Measurements from ENCODE around the gene NIPAL3. TPM values are rescaled to one million over a fixed set of nuclear protein-coding genes. Genes with fewer than 3 reads are reported as not detected.
"Not testable (repeated sequence)": the region's sequence is repeated elsewhere in the genome, so short reads cannot be mapped to it uniquely, and the experiment has no call there.

NIPAL3 gene
- total RNA-seq, 1 experiment from 2014 or later = not detected

GRCh38 chr1:24451746-24452145 is 36.1 kb downstream of the NIPAL3 start:
- no peaks in the 10 kb centered on the region for H3K9me3 ChIP-seq (replicated peaks)
- no peaks in the 10 kb centered on the region for H3K4me1 ChIP-seq
- no peaks in the 10 kb centered on the region for H3K36me3 ChIP-seq
- peaks cover 12% of the 10 kb centered on the region; the same call in 1 of the 2 replicates for H3K27me3 ChIP-seq
- no peak overlapping the region for H3K27ac ChIP-seq
- no peak for DNase-seq
- H3K4me3 ChIP-seq = no peak overlapping the region

DNA sequence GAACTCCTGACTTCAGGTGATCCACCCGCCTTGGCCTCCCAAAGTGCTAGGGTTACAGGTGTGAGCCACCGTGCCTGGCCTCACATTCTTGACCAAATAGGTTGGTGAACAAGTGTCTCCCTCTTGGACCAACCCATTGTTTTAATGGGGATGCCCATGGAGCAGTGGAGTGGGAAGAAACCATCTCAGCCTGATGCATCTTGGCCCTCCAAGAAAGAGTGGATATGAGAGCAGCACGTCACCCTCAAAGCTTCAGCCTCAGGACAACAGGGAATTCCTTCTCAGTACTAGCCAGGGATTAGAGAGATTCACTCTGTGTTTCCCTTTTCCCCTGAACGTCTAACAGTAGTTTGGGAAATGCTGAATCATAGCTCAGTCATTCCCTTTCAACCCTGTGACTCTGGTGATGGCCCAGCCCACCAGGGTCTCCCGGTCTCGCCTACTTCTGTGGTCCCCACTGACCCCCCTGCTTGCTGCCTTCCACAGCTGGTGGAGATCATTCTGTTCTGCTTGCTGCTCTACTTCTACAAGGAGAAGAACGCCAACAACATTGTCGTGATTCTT is 37.4 kb downstream of the NIPAL3 start:
- peaks cover 12% of the 10 kb centered on the region; the same call in 1 of the 2 replicates for H3K27me3 ChIP-seq
- DNase-seq = no peak
- H3K4me1 ChIP-seq = no peaks in the 10 kb centered on the region
- no peak overlapping the region for H3K27ac ChIP-seq
- no peaks in the 10 kb centered on the region for H3K36me3 ChIP-seq
- H3K9me3 ChIP-seq (replicated peaks) = no peaks in the 10 kb centered on the region
- H3K4me3 ChIP-seq = no peak overlapping the region

GRCh38 chr1:24454673-24455072 is 39.1 kb downstream of the NIPAL3 start:
- DNase-seq = no peak
- H3K4me3 ChIP-seq = no peak overlapping the region
- no peaks in the 10 kb centered on the region for H3K9me3 ChIP-seq (replicated peaks)
- no peaks in the 10 kb centered on the region for H3K36me3 ChIP-seq
- H3K27ac ChIP-seq = no peak overlapping the region
- H3K4me1 ChIP-seq = no peaks in the 10 kb centered on the region
- H3K27me3 ChIP-seq = peaks cover 12% of the 10 kb centered on the region; the same call in 1 of the 2 replicates

DNA sequence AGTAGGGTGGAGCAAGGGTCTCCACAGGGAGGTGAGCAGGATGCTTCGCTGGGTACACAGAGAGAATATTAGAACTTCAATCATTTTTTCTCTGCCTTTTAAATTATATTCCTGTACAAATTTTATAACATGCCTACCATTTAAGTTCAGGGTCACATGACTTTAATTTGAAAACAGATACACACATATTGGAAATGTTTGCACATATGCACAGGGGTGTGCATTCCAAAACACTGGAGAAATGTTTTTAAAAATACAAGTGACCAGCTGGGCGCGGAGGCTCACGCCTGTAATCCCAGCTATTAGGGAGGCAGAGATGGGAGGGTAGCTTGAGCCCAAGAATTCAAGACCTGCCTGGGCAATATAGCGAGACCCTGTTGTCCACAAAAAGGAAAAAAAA is 39.7 kb downstream of the NIPAL3 start:
- H3K27me3 ChIP-seq = peaks cover 12% of the 10 kb centered on the region; the same call in 1 of the 2 replicates
- H3K27ac ChIP-seq = no peak overlapping the region

GRCh38 chr1:24457866-24458265 is 42.3 kb downstream of the NIPAL3 start:
- DNase-seq = no peak
- no peaks in the 10 kb centered on the region for H3K4me1 ChIP-seq
- H3K9me3 ChIP-seq (replicated peaks) = no peaks in the 10 kb centered on the region
- peaks cover 4% of the 10 kb centered on the region; the same call in 1 of the 2 replicates for H3K27me3 ChIP-seq
- no peak overlapping the region for H3K27ac ChIP-seq
- H3K36me3 ChIP-seq = no peaks in the 10 kb centered on the region
- no peak overlapping the region for H3K4me3 ChIP-seq

More for the DNA sequence above, 39.7 kb downstream of the NIPAL3 start:
- DNase-seq = no peak
- Histone ChIP-seq H3K4me3 (no peak overlapping the region), H3K4me1 (no peaks in the 10 kb centered on the region), H3K36me3 (no peaks in the 10 kb centered on the region), H3K9me3 (replicated peaks) (no peaks in the 10 kb centered on the region)

DNA sequence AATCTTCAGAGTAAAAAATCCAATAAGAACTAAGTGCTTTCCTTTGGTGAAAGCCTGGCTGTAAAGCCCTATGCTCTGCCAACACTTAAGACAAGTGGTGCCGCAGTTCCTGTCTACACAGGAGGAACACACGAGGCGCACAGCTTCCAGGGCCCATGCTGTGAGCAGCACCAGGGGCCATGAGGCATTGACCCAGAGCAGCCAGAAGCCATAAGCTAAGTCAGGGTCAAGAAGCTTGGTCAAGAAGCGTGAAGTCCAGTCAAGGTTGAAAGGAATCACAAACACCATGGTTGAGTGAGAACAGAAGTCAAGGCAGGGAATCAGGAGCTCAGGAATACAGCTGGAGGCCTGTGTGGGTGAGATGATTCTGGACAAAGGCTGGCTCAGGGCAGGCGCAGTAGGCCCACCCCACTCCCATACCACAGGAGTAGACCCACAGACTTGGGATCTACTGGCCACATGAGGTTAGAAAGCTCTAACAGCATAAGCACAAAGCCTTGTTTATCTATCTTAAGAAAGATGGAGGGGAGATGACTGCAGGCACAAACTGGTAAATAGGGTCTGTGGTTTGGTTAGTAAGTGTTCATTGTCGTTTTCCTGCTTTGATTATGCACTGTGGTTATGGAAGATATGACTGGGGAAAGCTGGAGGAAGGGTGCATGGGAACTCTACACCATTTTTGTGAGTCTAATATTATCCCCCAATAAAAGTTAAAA is 44.1 kb downstream of the NIPAL3 start:
- DNase-seq = no peak
- Histone ChIP-seq H3K4me3 (no peak overlapping the region), H3K36me3 (no peaks in the 10 kb centered on the region), H3K4me1 (no peaks in the 10 kb centered on the region), H3K9me3 (replicated peaks) (no peaks in the 10 kb centered on the region), H3K27ac (no peak overlapping the region), H3K27me3 (peaks cover 15% of the 10 kb centered on the region)

DNA sequence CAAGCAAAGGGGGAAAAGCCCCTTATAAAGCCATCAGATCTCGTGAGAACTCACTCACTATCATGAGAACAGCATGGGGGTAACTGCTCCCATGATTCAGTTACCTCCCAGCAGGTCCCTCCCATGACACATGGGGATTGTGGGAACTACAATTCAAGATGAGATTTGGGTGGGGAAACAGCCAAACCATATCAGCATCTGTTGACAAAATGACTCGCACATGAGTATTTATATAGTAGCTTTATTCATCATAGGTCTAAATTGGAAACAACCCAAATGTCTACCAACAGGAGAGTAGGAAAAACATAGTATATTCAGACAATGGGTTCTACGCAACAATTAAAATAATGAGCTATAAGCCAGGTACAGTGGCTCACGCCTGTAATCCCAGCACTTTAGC is 46.5 kb downstream of the NIPAL3 start:
- not testable (repeated sequence) for DNase-seq, H3K4me3 ChIP-seq

DNA sequence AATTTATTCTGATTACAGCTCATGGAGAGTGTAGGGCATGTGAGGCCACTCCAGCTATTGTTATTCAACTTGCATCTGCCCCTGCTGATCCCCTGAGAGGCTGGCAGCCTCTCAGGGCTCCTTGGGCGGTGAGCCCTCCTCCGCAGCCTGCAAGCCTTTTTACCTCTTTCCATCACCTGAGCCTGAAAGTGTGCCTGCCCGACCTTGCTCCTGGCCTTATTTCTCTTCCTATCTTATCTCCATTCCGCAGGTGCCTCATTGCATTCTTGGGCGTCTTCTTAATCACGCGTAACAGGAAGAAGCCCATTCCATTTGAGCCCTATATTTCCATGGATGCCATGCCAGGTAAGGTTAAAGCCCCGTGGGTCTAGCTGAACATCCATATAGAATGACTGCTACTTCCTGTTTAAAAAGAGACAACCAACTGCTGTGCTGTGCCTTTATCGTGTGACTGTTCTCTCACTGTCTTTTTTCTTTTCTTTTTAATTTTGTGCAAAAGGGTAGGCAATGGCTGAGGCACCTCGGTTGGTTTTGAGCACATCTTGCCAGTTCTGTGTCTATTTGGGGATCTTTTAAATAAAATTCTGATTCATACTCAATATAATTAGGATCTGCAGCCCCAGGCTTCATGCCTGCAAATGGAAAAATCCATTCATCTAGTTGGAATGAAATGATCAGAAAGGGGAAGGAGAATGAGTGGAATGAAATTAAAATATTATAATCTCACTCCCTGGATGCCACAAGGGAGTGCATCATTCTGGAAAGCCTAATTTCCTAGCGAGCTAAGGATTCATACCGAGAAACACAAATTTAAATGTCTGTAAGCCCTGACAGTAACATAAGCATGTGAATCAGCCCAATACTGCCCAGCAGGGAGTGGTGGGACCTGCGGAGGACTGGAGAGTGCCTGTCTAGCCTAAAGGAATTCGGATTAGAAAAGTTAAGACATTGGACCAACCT is 48.5 kb downstream of the NIPAL3 start:
- H3K27me3 ChIP-seq = peaks cover 22% of the 10 kb centered on the region; the same call in 1 of the 2 replicates

More for the DNA sequence above, 46.5 kb downstream of the NIPAL3 start:
- not testable (repeated sequence) for H3K36me3 ChIP-seq; H3K27ac ChIP-seq; H3K4me1 ChIP-seq; H3K9me3 ChIP-seq (replicated peaks)
- peaks cover 16% of the 10 kb centered on the region; the same call in 1 of the 2 replicates for H3K27me3 ChIP-seq

GRCh38 chr1:24465099-24465498 is 49.5 kb downstream of the NIPAL3 start:
- peaks cover 25% of the 10 kb centered on the region; the same call in 1 of the 2 replicates for H3K27me3 ChIP-seq
- H3K4me3 ChIP-seq = no peak overlapping the region
- H3K4me1 ChIP-seq = no peaks in the 10 kb centered on the region
- no peak for DNase-seq
- no peak overlapping the region for H3K27ac ChIP-seq
- H3K9me3 ChIP-seq (replicated peaks) = no peaks in the 10 kb centered on the region
- no peaks in the 10 kb centered on the region for H3K36me3 ChIP-seq

More for the DNA sequence above, 48.5 kb downstream of the NIPAL3 start:
- Histone ChIP-seq H3K4me3 (no peak overlapping the region), H3K4me1 (no peaks in the 10 kb centered on the region), H3K36me3 (no peaks in the 10 kb centered on the region), H3K9me3 (replicated peaks) (no peaks in the 10 kb centered on the region), H3K27ac (no peak overlapping the region)
- no peak for DNase-seq

GRCh38 chr1:24465638-24466037 is 50.0 kb downstream of the NIPAL3 start:
- H3K36me3 ChIP-seq = no peaks in the 10 kb centered on the region
- peaks cover 25% of the 10 kb centered on the region; the same call in 1 of the 2 replicates for H3K27me3 ChIP-seq
- no peaks in the 10 kb centered on the region for H3K9me3 ChIP-seq (replicated peaks)

GRCh38 chr1:24468685-24469316 is 53.2 kb downstream of the NIPAL3 start:
- Histone ChIP-seq H3K4me1 (no peaks in the 10 kb centered on the region), H3K27me3 (peaks cover 20% of the 10 kb centered on the region; the same call in 1 of the 2 replicates), H3K9me3 (replicated peaks) (no peaks in the 10 kb centered on the region), H3K27ac (no peak overlapping the region), H3K36me3 (no peaks in the 10 kb centered on the region), H3K4me3 (no peak overlapping the region)
- DNase-seq = no peak

More at GRCh38 chr1:24465638-24466037, 50.0 kb downstream of the NIPAL3 start:
- no peak overlapping the region for H3K4me3 ChIP-seq
- H3K4me1 ChIP-seq = no peaks in the 10 kb centered on the region
- no peak overlapping the region for H3K27ac ChIP-seq
- no peak for DNase-seq

DNA sequence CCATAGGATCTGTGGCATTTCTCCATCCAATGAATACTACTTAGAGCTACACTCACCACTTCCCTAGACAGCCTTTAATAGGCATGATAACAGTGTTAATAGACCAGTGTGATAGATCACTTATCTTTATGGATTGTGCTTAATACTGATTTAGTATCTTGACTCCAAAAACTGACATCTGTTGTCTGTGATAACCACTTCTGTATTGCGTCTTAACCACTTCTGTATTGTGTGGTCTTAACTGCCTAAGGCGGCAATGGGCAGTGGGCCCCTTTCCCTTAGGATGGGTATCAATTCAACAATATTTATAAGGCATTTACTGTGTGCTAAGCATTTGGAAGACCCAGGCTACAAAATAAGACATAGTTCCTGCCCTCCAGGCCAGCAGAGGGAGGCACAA is 55.0 kb downstream of the NIPAL3 start:
- peaks cover 16% of the 10 kb centered on the region; the same call in 1 of the 2 replicates for H3K27me3 ChIP-seq
- H3K9me3 ChIP-seq (replicated peaks) = no peaks in the 10 kb centered on the region
- H3K4me3 ChIP-seq = no peak overlapping the region
- no peak overlapping the region for H3K27ac ChIP-seq
- no peaks in the 10 kb centered on the region for H3K4me1 ChIP-seq
- no peaks in the 10 kb centered on the region for H3K36me3 ChIP-seq
- DNase-seq = no peak

DNA sequence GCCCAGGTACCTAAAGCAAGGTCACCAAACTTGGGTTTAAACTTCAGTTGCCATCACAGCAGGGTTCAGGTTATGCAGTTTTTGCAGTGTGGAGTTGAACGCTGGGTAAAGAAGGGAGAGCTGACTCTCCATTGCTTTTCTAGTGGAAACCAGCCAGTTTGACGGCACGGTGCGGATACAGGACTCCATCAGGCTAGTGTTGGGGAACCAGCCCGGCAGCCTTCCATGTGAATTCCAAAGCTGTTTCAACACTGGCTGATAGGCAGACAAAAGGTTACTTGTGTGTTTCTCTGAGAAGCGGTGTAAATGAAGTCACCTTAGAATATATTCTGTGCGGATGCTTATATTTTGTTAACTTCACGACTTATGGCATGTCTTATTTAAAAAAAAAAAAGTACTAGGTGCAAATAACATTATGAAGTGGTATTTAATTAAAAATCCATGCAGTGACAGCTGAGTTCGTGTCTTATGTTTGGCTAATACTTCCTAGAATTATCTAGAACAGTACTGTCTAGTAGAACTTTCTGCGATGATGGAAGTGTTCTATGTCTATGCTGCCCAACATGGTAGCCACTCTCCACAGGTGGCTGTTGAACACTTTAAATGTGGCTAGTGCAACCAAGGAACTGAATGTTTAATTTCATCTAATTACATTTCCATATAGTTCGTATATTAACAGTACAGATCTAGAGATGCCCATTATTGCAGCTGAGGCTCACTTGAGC is 57.1 kb downstream of the NIPAL3 start:
- H3K27me3 ChIP-seq = peaks cover 17% of the 10 kb centered on the region; the same call in 1 of the 2 replicates
- H3K27ac ChIP-seq = no peak overlapping the region
- H3K4me3 ChIP-seq = no peak overlapping the region
- H3K36me3 ChIP-seq = no peaks in the 10 kb centered on the region
- DNase-seq = no peak
- H3K9me3 ChIP-seq (replicated peaks) = no peaks in the 10 kb centered on the region
- H3K4me1 ChIP-seq = no peaks in the 10 kb centered on the region

GRCh38 chr1:24474193-24474592 is 58.6 kb downstream of the NIPAL3 start:
- H3K36me3 ChIP-seq = no peaks in the 10 kb centered on the region
- H3K27ac ChIP-seq = no peak overlapping the region
- peaks cover 11% of the 10 kb centered on the region; the same call in 1 of the 2 replicates for H3K27me3 ChIP-seq
- H3K9me3 ChIP-seq (replicated peaks) = no peaks in the 10 kb centered on the region
- H3K4me1 ChIP-seq = no peaks in the 10 kb centered on the region
- no peak for DNase-seq
- no peak overlapping the region for H3K4me3 ChIP-seq

Measured in SJCRH30 (cell line).